Measurements from ENCODE around the gene GPR108.

GRCh38 chr19:6721773-6722172, 15.6 kb downstream of the GPR108 start:
- TF ChIP-seq ZFP3 (CRISPR knock-in tag; IDR thresholded peaks at IDR 0.05) (no peak), CSRNP3 (CRISPR knock-in tag; IDR thresholded peaks at IDR 0.05) (no peak), ZNF8 (CRISPR knock-in tag; IDR thresholded peaks at IDR 0.05) (no peak), RARB (CRISPR knock-in tag; IDR thresholded peaks at IDR 0.05) (no peak), ESRRG (CRISPR knock-in tag; IDR thresholded peaks at IDR 0.05) (no peak), GLIS3 (CRISPR knock-in tag; IDR thresholded peaks at IDR 0.05) (no peak)

Data from SK-N-SH treated with all-trans-retinoic acid at 6 μM for 48 hours (cell line).